ENCODE results near the gene ADGRA1. TPM values are rescaled to one million over a fixed set of nuclear protein-coding genes. Genes with fewer than 3 reads are reported as not detected.
A peak's percentile ranks its signal among the peaks of the same experiment; 100 is the strongest.

Gene ADGRA1
- total and polyA plus RNA-seq, 7 donors, result under 0.01 to 0.28 (median 0.08) TPM; not detected in 3

DNA sequence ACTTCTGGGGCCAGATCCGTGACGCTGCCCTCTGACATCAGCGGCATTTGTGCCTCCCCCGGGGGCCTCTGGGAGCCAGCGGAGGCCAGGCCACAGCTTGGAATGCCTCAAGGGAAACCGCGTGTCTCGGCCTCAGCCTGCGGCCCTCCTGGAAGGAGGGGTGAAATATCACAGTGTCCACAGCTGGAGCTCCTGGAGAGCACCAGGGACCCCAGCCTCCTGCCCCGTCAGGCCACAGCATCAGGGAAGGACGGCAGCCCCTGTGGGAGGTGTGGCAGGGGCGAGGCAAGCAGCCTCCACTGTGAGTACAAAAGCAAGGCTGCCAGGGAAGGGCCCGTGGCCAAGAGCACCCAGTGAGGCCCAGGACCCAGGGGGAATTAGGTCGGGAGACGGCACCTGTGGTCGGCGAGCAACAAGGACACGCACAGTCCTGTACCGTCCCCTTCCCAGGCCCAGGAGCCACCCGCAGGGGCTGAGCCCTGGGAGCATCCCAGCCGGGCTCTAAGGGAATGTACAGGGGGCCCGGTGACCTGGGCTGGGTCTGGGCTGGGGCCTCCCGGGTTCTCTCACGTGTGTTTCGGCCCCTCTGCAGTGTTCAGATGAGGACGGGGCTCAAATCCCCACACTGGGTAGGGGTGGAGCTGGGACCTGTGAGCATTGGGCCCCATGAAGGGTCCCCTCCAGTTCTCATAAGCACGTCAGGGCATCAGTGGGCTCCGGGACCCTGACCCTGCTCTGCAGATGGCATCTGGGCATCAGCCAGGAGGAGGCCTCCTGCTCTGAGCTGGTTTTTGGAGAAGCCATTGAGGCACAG, 53.6 kb downstream of the ADGRA1 start:
- H3K4me1 ChIP-seq, result no peaks in the 10 kb centered on the region
- DNase-seq, result peak; percentile 48
- no peak overlapping the region for H3K4me3 ChIP-seq
- TF ChIP-seq, protein P1, sequence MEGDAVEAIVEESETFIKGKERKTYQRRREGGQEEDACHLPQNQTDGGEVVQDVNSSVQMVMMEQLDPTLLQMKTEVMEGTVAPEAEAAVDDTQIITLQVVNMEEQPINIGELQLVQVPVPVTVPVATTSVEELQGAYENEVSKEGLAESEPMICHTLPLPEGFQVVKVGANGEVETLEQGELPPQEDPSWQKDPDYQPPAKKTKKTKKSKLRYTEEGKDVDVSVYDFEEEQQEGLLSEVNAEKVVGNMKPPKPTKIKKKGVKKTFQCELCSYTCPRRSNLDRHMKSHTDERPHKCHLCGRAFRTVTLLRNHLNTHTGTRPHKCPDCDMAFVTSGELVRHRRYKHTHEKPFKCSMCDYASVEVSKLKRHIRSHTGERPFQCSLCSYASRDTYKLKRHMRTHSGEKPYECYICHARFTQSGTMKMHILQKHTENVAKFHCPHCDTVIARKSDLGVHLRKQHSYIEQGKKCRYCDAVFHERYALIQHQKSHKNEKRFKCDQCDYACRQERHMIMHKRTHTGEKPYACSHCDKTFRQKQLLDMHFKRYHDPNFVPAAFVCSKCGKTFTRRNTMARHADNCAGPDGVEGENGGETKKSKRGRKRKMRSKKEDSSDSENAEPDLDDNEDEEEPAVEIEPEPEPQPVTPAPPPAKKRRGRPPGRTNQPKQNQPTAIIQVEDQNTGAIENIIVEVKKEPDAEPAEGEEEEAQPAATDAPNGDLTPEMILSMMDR (IDR thresholded peaks at IDR 0.05), result no peak
- TF ChIP-seq POLR2AphosphoS5 (IDR thresholded peaks at IDR 0.05) (no peak), EP300 (IDR thresholded peaks at IDR 0.05) (no peak), POLR2A (IDR thresholded peaks at IDR 0.05) (no peak)
- no peak overlapping the region for H3K27ac ChIP-seq
- H3K27me3 ChIP-seq, result peaks cover 0 to 64% (median 18%) of the 10 kb centered on the region in 3 donors
- no peaks in the 10 kb centered on the region for H3K36me3 ChIP-seq
- intact Hi-C loops (cut with DNase I), result no loop called here
- H3K9me3 ChIP-seq, result no peaks in the 10 kb centered on the region
- WGBS, 2 donors, result 74 to 84% methylated on average over 28 of the region's 28 CpGs

DNA sequence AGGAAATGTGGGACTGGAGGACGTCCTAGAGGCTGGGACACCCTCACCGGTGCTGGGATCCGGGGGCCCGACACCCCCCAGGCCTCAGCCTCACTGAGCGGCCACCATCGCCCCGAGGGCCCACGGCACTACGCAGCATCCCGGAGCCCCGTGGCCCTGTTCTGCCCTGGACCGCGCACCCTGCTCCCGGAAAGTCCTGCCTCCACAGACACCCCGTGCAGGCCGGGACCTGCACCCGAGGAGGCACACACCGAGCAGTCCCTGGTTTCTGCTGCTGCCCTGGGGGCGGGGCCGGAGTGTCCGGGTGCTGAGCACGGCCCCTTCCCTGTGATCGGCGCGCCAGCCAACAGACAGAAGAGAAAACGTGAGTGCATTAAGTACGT, 54.2 kb downstream of the ADGRA1 start:
- no peaks in the 10 kb centered on the region for H3K4me1 ChIP-seq
- intact Hi-C loops (cut with DNase I), result no loop called here
- H3K36me3 ChIP-seq, result no peaks in the 10 kb centered on the region
- TF ChIP-seq POLR2AphosphoS5 (IDR thresholded peaks at IDR 0.05), result no peak
- TF ChIP-seq, protein P1 (IDR thresholded peaks at IDR 0.05), result no peak
- peak; percentile 47 for DNase-seq
- H3K4me3 ChIP-seq, result no peak overlapping the region
- no peaks in the 10 kb centered on the region for H3K9me3 ChIP-seq
- H3K27ac ChIP-seq, result no peak overlapping the region
- 83 to 92% methylated on average over 27 of the region's 27 CpGs for WGBS, 2 donors
- peaks cover 0 to 65% (median 18%) of the 10 kb centered on the region in 3 donors for H3K27me3 ChIP-seq

DNA sequence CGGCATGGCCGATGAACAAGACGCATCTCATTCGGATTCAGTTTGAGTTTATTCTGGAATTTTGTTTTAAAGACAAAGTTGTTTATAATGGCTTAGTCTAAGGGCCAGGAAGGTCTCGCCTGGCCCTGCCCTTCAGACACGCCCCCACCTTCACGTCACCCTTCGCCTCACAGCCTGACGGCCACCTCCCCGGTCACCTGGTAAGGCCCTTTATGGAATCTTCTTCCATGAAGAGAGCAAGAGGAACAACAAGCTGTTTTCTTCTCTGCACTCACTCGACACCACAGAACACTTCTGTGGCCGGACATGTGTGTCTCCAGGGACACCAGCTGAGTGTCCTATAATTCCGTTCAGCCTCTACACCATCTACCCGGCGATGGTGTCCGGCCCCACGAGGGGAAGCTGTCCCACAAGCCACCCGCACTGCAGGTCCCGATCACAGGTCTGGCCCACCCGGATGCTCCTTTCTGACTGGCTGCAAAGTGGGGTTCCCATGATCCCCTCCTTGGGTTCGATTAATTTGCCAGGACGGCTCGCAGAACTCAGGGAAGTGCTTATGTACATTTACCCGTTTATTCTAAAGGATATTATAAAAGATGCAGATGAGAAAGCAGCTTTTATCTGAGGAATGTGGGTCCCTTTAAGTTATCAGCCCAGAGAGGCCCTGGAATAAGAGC, 54.9 kb downstream of the ADGRA1 start:
- H3K27ac ChIP-seq, result no peak overlapping the region
- peaks cover 0 to 72% (median 18%) of the 10 kb centered on the region in 3 donors for H3K27me3 ChIP-seq
- no peak overlapping the region for H3K4me3 ChIP-seq
- WGBS, 2 donors, result 70 to 84% methylated on average over 24 of the region's 24 CpGs
- no peak for TF ChIP-seq EP300 (IDR thresholded peaks at IDR 0.05)
- TF ChIP-seq, protein P1 (IDR thresholded peaks at IDR 0.05), result no peak
- no peak for TF ChIP-seq POLR2AphosphoS5 (IDR thresholded peaks at IDR 0.05)
- TF ChIP-seq POLR2A (IDR thresholded peaks at IDR 0.05), result no peak
- intact Hi-C loops (cut with DNase I), result no loop called here
- DNase-seq, result peak; percentile 46
- H3K4me1 ChIP-seq, result no peaks in the 10 kb centered on the region
- H3K9me3 ChIP-seq, result peaks cover 0 to 3% (median 0%) of the 10 kb centered on the region in 4 donors
- H3K36me3 ChIP-seq, result no peaks in the 10 kb centered on the region

DNA sequence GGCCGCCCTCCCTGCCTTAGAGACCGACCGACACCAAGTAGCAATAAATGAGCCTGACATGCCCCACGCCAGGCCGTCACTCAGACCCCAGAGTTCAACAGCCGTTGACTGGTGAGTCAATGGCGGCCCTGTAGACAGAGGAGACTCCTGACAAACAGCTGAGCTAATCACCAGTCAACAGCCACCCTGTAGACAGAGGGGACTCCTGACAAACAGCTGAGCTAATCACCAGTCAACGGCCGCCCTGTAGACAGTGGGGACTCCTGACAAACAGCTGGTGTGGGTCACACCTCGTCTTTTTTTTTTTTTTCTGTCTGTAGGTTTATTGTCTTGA, 55.4 kb downstream of the ADGRA1 start:
- peak; percentile 56 for DNase-seq
- Histone ChIP-seq H3K36me3 (no peaks in the 10 kb centered on the region), H3K27ac (no peak overlapping the region), H3K27me3 (peaks cover 0 to 76% (median 18%) of the 10 kb centered on the region in 3 donors), H3K4me3 (no peak overlapping the region), H3K4me1 (no peaks in the 10 kb centered on the region), H3K9me3 (peaks cover 0 to 5% (median under 1%) of the 10 kb centered on the region in 4 donors)
- intact Hi-C loops (cut with DNase I), result no loop called here
- WGBS, 2 donors, result 53 to 72% methylated on average over 10 of the region's 10 CpGs
- TF ChIP-seq POLR2A (IDR thresholded peaks at IDR 0.05), result no peak

DNA sequence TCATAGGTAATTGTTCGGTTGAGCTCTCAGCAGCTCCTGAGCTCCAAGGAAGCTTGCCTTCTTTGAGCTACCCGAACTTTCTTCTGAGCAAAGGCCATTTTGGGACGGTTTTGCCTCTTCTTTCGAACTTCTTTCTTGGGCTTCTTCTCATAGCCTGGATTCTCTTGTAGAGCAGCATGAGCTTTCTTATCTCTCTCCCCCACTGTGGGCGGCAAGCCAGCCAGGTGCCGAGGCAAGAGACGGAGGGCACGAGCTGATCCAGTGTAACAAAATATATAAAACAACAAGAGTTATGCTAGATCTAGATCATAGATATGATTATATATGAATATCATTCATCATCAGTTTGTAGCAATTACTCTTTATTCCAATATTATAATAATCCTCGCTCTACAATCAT, 55.8 kb downstream of the ADGRA1 start:
- Histone ChIP-seq H3K9me3 (peaks cover 0 to 7% (median 2%) of the 10 kb centered on the region in 4 donors), H3K36me3 (no peaks in the 10 kb centered on the region), H3K4me1 (no peaks in the 10 kb centered on the region), H3K27ac (no peak overlapping the region), H3K27me3 (peaks cover 0 to 76% (median 18%) of the 10 kb centered on the region in 3 donors), H3K4me3 (no peak overlapping the region)
- intact Hi-C loops (cut with DNase I), result no loop called here
- TF ChIP-seq, protein P1 (IDR thresholded peaks at IDR 0.05), result no peak
- TF ChIP-seq POLR2AphosphoS5 (IDR thresholded peaks at IDR 0.05), result no peak
- TF ChIP-seq EP300 (IDR thresholded peaks at IDR 0.05), result no peak
- TF ChIP-seq POLR2A (IDR thresholded peaks at IDR 0.05), result no peak
- DNase-seq, result no peak
- 46 to 74% methylated on average over 9 of the region's 9 CpGs for WGBS, 2 donors

Measured in sigmoid colon (tissue), 7 donors.